Neural crest cell (in vitro differentiated cells): ENCODE measurements around the gene KRTAP5-5. TPM values are rescaled to one million over a fixed set of nuclear protein-coding genes. Genes with fewer than 3 reads are reported as not detected.

Experiments used
- DNase-seq: peaks from one replicate; pipeline ENCODE4 v3.0.0; 2021; ENCODE audit warnings: low read depth, mixed read lengths, low spot score
- H3K27ac Mint-ChIP-seq: one replicate; pipeline ENCODE4 v1.8.0; 2021; ENCODE audit warnings: mild to moderate bottlenecking, mixed read lengths; ENCODE audit not compliant: unreplicated experiment
- H3K27me3 Mint-ChIP-seq: 2 replicates; pipeline ENCODE4 v1.8.0; 2021; ENCODE audit warnings: low read depth, mild to moderate bottlenecking, mixed read lengths
- H3K36me3 Mint-ChIP-seq: 2 replicates; pipeline ENCODE4 v1.8.0; 2021; ENCODE audit warnings: low read depth, mild to moderate bottlenecking, mixed read lengths
- H3K4me1 Mint-ChIP-seq: 2 replicates; pipeline ENCODE4 v1.8.0; 2021; ENCODE audit warnings: mixed read lengths
- H3K4me3 Mint-ChIP-seq: one replicate; pipeline ENCODE4 v1.8.0; 2021; ENCODE audit warnings: mild to moderate bottlenecking, mixed read lengths
- H3K9me3 Mint-ChIP-seq: 2 replicates; pipeline ENCODE4 v1.8.0; 2021; ENCODE audit warnings: mixed read lengths
- CTCF ChIP-seq: fragments of 200-600 bp; sonication (generic); conservative IDR thresholded peaks from 2 replicates; pipeline ENCODE4 v1.5.0; 2021; ENCODE audit warnings: antibody characterized with exemption, mild to moderate bottlenecking
- total RNA-seq: library from RNA; stranded (reverse); gene quantifications from 2 replicates; pipeline ENCODE4 v1.2.1, GENCODE V29; 2021

The KRTAP5-5 gene
- total RNA-seq, 1 donor from 2014 or later = not detected

- Mint-ChIP-seq H3K4me3 (no peak overlapping the region), H3K9me3 (no peaks in the 10 kb centered on the region), H3K4me1 (peaks cover 10% of the 10 kb centered on the region), H3K27me3 (peaks cover 31% of the 10 kb centered on the region), H3K36me3 (no peaks in the 10 kb centered on the region), H3K27ac (no peak overlapping the region)
- TF ChIP-seq CTCF = no peak
- DNase-seq = no peak
Measured at GRCh38 chr11:1675536-1676228, 46.1 kb downstream of the KRTAP5-5 start.

- Mint-ChIP-seq H3K27me3 (peaks cover 31% of the 10 kb centered on the region), H3K4me1 (peaks cover 10% of the 10 kb centered on the region), H3K36me3 (no peaks in the 10 kb centered on the region), H3K27ac (no peak overlapping the region), H3K9me3 (no peaks in the 10 kb centered on the region), H3K4me3 (no peak overlapping the region)
- TF ChIP-seq CTCF = no peak
- DNase-seq = no peak
Measured at GRCh38 chr11:1676229-1676740, 46.7 kb downstream of the KRTAP5-5 start.

- no peak overlapping the region for H3K4me3 Mint-ChIP-seq
- H3K27ac Mint-ChIP-seq = no peak overlapping the region
- H3K9me3 Mint-ChIP-seq = no peaks in the 10 kb centered on the region
- DNase-seq = no peak
- no peaks in the 10 kb centered on the region for H3K36me3 Mint-ChIP-seq
- peaks cover 13% of the 10 kb centered on the region for H3K27me3 Mint-ChIP-seq
- H3K4me1 Mint-ChIP-seq = peaks cover 16% of the 10 kb centered on the region
- no peak for TF ChIP-seq CTCF
Measured at GRCh38 chr11:1679881-1680280, 50.3 kb downstream of the KRTAP5-5 start.

Other genes starting within 250 kb of the KRTAP5-5 start
- gene BRSK2, start 239.8 kb upstream of the KRTAP5-5 start, total RNA-seq = 59.9 and 72.5 TPM in 2 replicates
- 17.3 and 19.3 TPM in 2 replicates for gene MOB2, start 143.0 kb upstream of the KRTAP5-5 start, total RNA-seq
- gene DUSP8, start 57.5 kb upstream of the KRTAP5-5 start, total RNA-seq = 8.4 and 10.1 TPM in 2 replicates
- not detected in 2 replicates for gene KRTAP5-1, start 44.5 kb upstream of the KRTAP5-5 start, total RNA-seq
- not detected in 2 replicates for gene KRTAP5-2, start 31.5 kb upstream of the KRTAP5-5 start, total RNA-seq
- not detected in 2 replicates for gene KRTAP5-3, start 21.3 kb upstream of the KRTAP5-5 start, total RNA-seq
- gene KRTAP5-4, start 7.6 kb upstream of the KRTAP5-5 start, total RNA-seq = not detected in 2 replicates
- not detected in 2 replicates for gene KRTAP5-6, start 67.4 kb downstream of the KRTAP5-5 start, total RNA-seq
- 0.66 TPM in 1 of 2 replicates, not detected in the other for gene IFITM10, start 120.8 kb downstream of the KRTAP5-5 start, total RNA-seq
- 95.5 and 109 TPM in 2 replicates for gene CTSD, start 134.2 kb downstream of the KRTAP5-5 start, total RNA-seq
- not detected in 2 replicates for gene SYT8, start 205.2 kb downstream of the KRTAP5-5 start, total RNA-seq
- gene TNNI2, start 209.2 kb downstream of the KRTAP5-5 start, total RNA-seq = not detected in 2 replicates
- gene LSP1, start 223.3 kb downstream of the KRTAP5-5 start, total RNA-seq = not detected in 2 replicates